ENCODE results near the gene COL10A1.

DNA sequence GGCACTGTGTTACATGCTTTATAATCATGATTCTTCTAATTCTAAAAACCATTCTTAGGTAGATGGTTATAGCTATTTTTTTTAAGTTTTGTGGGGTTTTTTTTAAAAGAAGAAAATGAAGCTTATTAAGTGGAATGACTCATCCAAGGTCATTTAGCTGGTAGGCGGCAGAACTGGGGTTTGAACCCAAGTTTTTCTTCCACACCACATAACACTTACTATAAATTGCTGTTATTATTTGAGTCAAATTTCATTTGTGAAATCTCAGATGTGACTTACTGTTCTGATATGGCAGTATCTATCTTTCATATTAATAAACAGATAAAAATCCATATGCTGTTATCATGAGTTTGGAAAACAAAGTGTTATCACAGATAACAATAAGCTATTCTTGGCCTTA is 10.4 kb upstream of the COL10A1 start:
- TF ChIP-seq, protein P1, sequence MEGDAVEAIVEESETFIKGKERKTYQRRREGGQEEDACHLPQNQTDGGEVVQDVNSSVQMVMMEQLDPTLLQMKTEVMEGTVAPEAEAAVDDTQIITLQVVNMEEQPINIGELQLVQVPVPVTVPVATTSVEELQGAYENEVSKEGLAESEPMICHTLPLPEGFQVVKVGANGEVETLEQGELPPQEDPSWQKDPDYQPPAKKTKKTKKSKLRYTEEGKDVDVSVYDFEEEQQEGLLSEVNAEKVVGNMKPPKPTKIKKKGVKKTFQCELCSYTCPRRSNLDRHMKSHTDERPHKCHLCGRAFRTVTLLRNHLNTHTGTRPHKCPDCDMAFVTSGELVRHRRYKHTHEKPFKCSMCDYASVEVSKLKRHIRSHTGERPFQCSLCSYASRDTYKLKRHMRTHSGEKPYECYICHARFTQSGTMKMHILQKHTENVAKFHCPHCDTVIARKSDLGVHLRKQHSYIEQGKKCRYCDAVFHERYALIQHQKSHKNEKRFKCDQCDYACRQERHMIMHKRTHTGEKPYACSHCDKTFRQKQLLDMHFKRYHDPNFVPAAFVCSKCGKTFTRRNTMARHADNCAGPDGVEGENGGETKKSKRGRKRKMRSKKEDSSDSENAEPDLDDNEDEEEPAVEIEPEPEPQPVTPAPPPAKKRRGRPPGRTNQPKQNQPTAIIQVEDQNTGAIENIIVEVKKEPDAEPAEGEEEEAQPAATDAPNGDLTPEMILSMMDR (optimal IDR thresholded peaks at IDR 0.05 in 1 of 3, IDR thresholded peaks at IDR 0.05 in 1 of 3, conservative IDR thresholded peaks at IDR 0.05 in 1 of 3; ENCODE audit: extremely low read depth in 1 of 3, insufficient read depth in 2 of 3, low read length in 3 of 3), result no peak
- no peak for TF ChIP-seq EZH2 (IDR thresholded peaks at IDR 0.05; ENCODE audit: low read length)
